GM21381 (cell line): ENCODE data around the gene CAGE1.

Source experiments
- ATAC-seq: cut with Tn5 transposase; IDR thresholded peaks from one replicate; pipeline ENCODE4 v1.9.1; 2021; ENCODE audit warnings: mild to moderate bottlenecking, moderate library complexity; ENCODE audit not compliant: unreplicated experiment

The CAGE1 gene

GRCh38 chr6:7312616-7313504 lies 76.7 kb downstream of the CAGE1 start, which contains the start of gene SSR1:
SSR1 (minus strand) TSS chr6:7313199; CDS start chr6:7313120, 79 bp downstream.
- ATAC-seq, result peak; percentile 94

- ATAC-seq, result no peak
These were observed 77.5 kb downstream of the CAGE1 start for GRCh38 chr6:7311917-7312615.

- no peak for ATAC-seq
These were observed 78.4 kb downstream of the CAGE1 start for GRCh38 chr6:7311176-7311575.

DNA sequence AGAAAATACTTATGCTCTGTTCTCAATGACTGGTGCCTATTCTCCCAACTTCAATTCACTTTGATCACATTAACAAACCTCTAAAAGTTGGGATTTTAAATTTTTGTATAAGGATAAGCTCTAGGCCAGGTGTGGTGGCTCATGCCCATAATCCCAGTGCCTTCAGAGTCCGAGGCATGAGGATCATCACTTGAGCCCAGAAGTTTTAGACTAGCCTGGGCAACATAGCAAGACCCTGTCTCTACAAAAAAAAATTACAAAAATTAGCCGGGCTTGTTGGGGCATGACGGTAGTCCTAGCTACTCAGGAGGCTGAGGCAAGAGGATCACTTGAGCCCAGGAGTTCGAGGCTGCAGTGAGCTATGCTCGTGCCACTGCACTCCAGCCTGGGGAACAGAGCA lies 80.5 kb downstream of the CAGE1 start:
- no peak for ATAC-seq

DNA sequence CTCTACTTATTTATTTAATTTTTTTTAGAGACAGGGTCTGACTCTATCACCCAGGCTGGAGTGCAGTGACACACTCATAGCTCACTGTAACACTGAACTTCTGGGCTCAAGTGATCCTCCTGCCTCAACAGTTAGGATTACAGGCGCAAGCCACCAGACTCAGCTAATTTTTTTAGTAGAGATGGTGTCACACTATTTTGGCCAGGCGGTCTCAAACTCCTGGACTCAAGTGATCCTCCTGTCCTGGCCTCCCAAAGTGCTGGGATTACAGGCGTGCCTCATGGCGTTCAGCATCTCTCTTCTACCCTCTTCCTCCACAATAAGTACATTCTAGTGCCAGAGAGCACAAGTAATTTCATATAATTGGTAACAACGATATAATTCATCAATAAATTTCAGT lies 82.0 kb downstream of the CAGE1 start:
- no peak for ATAC-seq

GRCh38 chr6:7304821-7305220 lies 84.7 kb downstream of the CAGE1 start:
- ATAC-seq, result no peak

- no peak for ATAC-seq
These were observed 87.8 kb downstream of the CAGE1 start for GRCh38 chr6:7301702-7302101.

- ATAC-seq, result no peak
These were observed 88.6 kb downstream of the CAGE1 start for GRCh38 chr6:7300926-7301325.

DNA sequence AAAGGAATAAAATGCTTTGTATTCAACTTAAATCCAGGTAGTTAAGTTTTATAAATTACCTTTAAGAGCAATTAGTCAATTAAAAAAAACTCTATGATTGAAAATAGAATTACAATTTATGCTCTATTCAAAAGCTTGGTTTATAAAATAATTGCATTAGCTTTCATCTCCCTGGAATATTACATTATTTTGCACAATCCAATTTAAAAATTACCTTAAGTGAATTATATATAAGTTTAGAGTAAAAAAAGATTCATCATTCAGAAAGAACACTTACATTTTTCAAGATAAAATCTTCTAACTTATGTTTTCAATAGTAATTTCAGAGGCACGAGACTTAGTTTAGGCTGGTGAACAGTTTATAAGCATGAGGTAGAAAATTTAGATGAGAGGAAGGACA lies 91.4 kb downstream of the CAGE1 start:
- no peak for ATAC-seq

DNA sequence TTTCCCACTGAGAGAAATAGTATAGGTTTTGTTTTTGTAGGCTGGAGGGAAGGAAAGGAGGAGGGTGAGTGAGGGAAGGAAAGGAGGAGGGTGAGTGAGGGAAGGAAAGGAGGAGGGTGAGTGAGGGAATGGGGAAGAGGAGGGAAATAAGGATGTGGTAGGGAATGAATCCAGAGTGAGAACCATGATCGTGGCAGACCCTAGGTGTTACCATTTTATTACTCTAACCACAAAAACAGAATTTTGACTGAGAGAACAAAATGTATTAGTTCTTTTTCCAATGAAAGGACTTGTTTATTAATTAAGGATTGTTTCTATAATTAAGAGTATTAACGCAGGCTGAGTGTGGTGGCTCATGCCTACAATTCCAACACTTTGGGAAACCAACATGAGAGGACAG lies 92.9 kb downstream of the CAGE1 start:
- ATAC-seq, result no peak

DNA sequence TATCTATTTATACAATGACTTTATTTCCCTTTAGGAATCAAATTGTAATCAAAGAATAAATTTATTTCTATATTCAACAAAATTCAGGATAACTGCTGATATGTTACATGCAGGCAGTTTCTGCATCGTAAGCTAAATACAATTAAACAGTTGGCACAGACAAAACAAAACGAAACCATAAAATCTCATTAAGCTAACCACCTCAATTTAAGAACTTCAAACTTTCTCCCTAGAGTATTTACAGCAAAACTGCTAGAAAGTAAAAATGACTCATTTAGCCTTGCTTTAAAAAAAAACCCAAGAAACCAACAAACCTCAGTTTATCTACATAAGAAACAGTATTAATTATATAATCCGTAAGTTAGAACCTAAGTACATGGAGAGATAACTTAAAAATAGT lies 93.6 kb downstream of the CAGE1 start:
- ATAC-seq, result no peak

DNA sequence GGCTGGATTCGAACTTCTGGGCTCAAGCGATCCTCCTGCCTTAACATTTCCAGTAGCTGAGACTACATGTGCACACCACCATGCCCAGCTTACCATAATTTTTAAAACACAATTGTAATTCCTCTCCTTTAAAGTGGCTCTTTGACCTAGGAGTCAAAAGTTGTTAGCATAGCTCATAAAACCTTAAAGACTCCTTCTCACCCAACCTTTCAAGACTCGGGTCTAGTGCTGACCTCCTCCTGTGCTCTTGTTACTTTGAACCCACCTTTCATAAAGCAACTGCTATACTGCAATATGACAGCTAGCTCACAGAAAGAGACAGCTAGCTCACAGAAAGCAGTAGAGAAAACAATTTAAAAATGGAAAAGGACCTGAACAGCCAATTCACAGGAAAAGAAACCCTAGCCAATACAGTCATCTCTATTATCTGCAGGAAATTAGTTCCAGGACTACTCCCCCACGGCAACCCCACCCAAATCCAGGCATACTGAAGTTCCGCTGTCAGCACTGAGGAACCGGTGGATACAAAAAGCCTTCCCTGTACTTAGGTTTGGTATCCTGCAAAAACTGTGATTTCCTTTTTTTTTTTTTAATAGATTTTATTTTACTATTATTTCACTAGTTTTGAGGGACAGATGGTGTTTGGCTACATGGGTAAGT lies 96.8 kb downstream of the CAGE1 start:
- ATAC-seq, result no peak

DNA sequence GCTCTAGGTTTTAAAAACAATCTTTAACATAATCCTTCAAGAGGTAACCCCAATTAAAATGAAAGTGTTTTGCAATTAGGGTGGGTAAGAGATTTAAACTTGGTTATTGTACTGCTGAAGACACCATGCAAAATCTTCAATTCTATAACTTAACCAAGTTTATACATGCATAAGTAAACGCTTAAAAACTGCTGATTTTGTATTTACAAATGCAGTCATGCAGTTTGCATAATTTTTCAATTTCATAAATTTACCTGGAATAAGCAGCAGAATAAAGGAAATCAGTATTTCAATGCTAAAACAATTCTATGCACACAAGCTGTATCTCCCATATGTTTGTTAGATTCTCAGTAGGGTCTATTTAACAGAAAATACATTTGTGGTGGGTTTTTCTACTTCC lies 99.5 kb downstream of the CAGE1 start:
- no peak for ATAC-seq

DNA sequence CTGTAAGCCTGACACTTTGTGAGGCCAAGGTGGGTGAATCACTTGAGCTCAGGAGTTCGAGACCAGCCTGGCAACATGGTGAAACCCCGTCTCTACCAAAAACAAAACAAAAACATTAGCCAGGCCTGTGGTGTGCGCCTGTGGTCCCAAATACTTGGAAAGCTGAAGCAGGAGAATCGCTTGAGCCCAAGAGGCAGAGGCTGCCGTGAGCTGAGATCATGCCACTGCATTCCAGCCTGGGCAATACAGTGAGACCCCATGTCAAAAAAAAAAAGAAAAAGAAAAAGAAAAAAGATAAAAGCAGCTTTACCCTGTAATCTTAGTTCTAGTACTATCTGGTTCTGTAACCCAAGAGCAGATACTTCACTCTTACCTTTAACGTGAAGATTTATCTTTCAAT lies 104.1 kb downstream of the CAGE1 start:
- no peak for ATAC-seq

DNA sequence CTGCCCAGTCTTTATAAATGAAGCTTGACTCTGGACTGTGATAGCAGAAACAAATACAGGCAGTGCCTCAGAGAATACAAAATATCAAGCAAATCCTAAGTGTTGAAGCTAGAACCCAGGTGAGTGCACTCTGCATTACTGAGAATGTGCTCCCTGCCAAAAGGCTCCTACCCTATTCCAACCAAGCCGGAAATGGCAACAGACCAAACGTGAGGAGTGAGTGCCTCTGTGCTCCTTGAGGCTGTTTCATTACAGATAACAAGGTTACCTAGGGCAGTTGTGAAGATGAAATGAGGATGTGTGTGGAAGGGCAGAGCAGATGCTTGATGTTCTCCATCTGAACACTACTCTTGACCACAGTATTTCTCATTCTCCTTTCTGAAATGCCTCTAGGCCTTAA lies 105.9 kb downstream of the CAGE1 start:
- no peak for ATAC-seq

GRCh38 chr6:7282097-7282906 lies 107.2 kb downstream of the CAGE1 start:
- no peak for ATAC-seq
